Central memory CD8-positive, alpha-beta T cell (primary cell): ENCODE data around the gene GAS6.
"Not testable (repeated sequence)": the region's sequence is repeated elsewhere in the genome, so short reads cannot be mapped to it uniquely, and the experiment has no call there.

ENCODE experiments used
- ATAC-seq: fragments of 150-1000 bp; cut with Tn5 transposase; replicated peaks from 2 replicates; pipeline ENCODE4 v1.10.0; 2022; ENCODE audit warnings: mild to moderate bottlenecking, moderate FRiP score, moderate number of reproducible peaks; ENCODE audit not compliant: poor library complexity, severe bottlenecking; ENCODE audit errors: extremely low read depth
- DNase-seq, 2 donors: peaks; one replicate each; pipeline ENCODE4 v3.0.0; 2021; ENCODE audit warnings: low spot score in 2 of 2
- H3K27ac Mint-ChIP-seq: one replicate; pipeline ENCODE4 v1.8.0; 2022; ENCODE audit warnings: low read depth, mild to moderate bottlenecking, moderate library complexity, mixed read lengths
- H3K27me3 Mint-ChIP-seq: one replicate; pipeline ENCODE4 v1.8.0; 2022; ENCODE audit warnings: mixed read lengths
- H3K36me3 Mint-ChIP-seq: one replicate; pipeline ENCODE4 v1.8.0; 2022; ENCODE audit warnings: mild to moderate bottlenecking, moderate library complexity, mixed read lengths; ENCODE audit not compliant: insufficient read depth
- H3K4me1 Mint-ChIP-seq: one replicate; pipeline ENCODE4 v1.8.0; 2022; ENCODE audit warnings: mixed read lengths
- H3K4me3 Mint-ChIP-seq: one replicate; pipeline ENCODE4 v1.8.0; 2022; ENCODE audit warnings: mild to moderate bottlenecking, moderate library complexity, mixed read lengths
- H3K9me3 Mint-ChIP-seq: one replicate; pipeline ENCODE4 v1.8.0; 2022; ENCODE audit warnings: mixed read lengths

GAS6 gene

GRCh38 chr13:113875837-113876281 lies 12.0 kb upstream of the GAS6 start:
- H3K9me3 Mint-ChIP-seq, result peaks cover 6% of the 10 kb centered on the region
- DNase-seq, result peak; percentile 16 to 60
- H3K36me3 Mint-ChIP-seq, result peaks cover 29% of the 10 kb centered on the region
- peaks cover 19% of the 10 kb centered on the region for H3K4me1 Mint-ChIP-seq
- peaks cover 38% of the 10 kb centered on the region for H3K27me3 Mint-ChIP-seq
- H3K27ac Mint-ChIP-seq, result peak overlapping the region; percentile 100
- peak overlapping the region; percentile 83 for H3K4me3 Mint-ChIP-seq
- peak; percentile 62 for ATAC-seq

GRCh38 chr13:113875429-113875815 lies 11.5 kb upstream of the GAS6 start:
- H3K4me3 Mint-ChIP-seq, result peak overlapping the region; percentile 83
- peaks cover 29% of the 10 kb centered on the region for H3K36me3 Mint-ChIP-seq
- H3K27me3 Mint-ChIP-seq, result peaks cover 38% of the 10 kb centered on the region
- ATAC-seq (no peak), DNase-seq (peak in 1 of 2 donors; percentile 13)
- H3K27ac Mint-ChIP-seq, result peak overlapping the region; percentile 100
- H3K4me1 Mint-ChIP-seq, result peaks cover 19% of the 10 kb centered on the region
- H3K9me3 Mint-ChIP-seq, result peaks cover 6% of the 10 kb centered on the region

- Mint-ChIP-seq H3K36me3 (peaks cover 29% of the 10 kb centered on the region), H3K4me3 (peak overlapping the region; percentile 38), H3K27ac (peak overlapping the region; percentile 100), H3K27me3 (peaks cover 38% of the 10 kb centered on the region), H3K4me1 (peaks cover 19% of the 10 kb centered on the region), H3K9me3 (peaks cover 6% of the 10 kb centered on the region)
- DNase-seq, result no peak
- no peak for ATAC-seq
Observed at GRCh38 chr13:113874579-113875428, 10.9 kb upstream of the GAS6 start.

- H3K27ac Mint-ChIP-seq, result no peak overlapping the region
- peak overlapping the region; percentile 38 for H3K4me3 Mint-ChIP-seq
- peaks cover 6% of the 10 kb centered on the region for H3K9me3 Mint-ChIP-seq
- ATAC-seq (no peak), DNase-seq (no peak)
- peaks cover 19% of the 10 kb centered on the region for H3K4me1 Mint-ChIP-seq
- peaks cover 29% of the 10 kb centered on the region for H3K36me3 Mint-ChIP-seq
- peaks cover 42% of the 10 kb centered on the region for H3K27me3 Mint-ChIP-seq
Observed at GRCh38 chr13:113874177-113874576, 10.3 kb upstream of the GAS6 start.

GRCh38 chr13:113869263-113869662 lies 5.4 kb upstream of the GAS6 start:
- Mint-ChIP-seq H3K36me3 (peaks cover 2% of the 10 kb centered on the region), H3K4me3 (no peak overlapping the region), H3K27ac (no peak overlapping the region), H3K9me3 (no peaks in the 10 kb centered on the region), H3K27me3 (peaks cover 85% of the 10 kb centered on the region), H3K4me1 (peaks cover 6% of the 10 kb centered on the region)
- DNase-seq, result no peak
- ATAC-seq, result no peak

GRCh38 chr13:113867913-113868312 lies 4.0 kb upstream of the GAS6 start:
- DNase-seq, H3K4me3 Mint-ChIP-seq, H3K4me1 Mint-ChIP-seq, H3K27ac Mint-ChIP-seq, H3K9me3 Mint-ChIP-seq, H3K36me3 Mint-ChIP-seq, ATAC-seq: not testable (repeated sequence)
- peaks cover 83% of the 10 kb centered on the region for H3K27me3 Mint-ChIP-seq

GRCh38 chr13:113865427-113865826 lies 1.6 kb upstream of the GAS6 start:
- Mint-ChIP-seq H3K27ac (no peak overlapping the region), H3K9me3 (no peaks in the 10 kb centered on the region), H3K4me1 (peaks cover 10% of the 10 kb centered on the region), H3K4me3 (no peak overlapping the region), H3K36me3 (peaks cover 2% of the 10 kb centered on the region), H3K27me3 (peaks cover 82% of the 10 kb centered on the region)
- no peak for ATAC-seq
- DNase-seq, result no peak

- H3K9me3 Mint-ChIP-seq, result no peaks in the 10 kb centered on the region
- H3K27ac Mint-ChIP-seq, result no peak overlapping the region
- peaks cover 13% of the 10 kb centered on the region for H3K4me1 Mint-ChIP-seq
- H3K4me3 Mint-ChIP-seq, result peak overlapping the region; percentile 67
- DNase-seq, result no peak
- ATAC-seq, result no peak
- peaks cover 2% of the 10 kb centered on the region for H3K36me3 Mint-ChIP-seq
- H3K27me3 Mint-ChIP-seq, result peaks cover 74% of the 10 kb centered on the region
Observed at GRCh38 chr13:113864273-113864890, 506 bp upstream of the GAS6 start.

- no peak overlapping the region for H3K27ac Mint-ChIP-seq
- peaks cover 13% of the 10 kb centered on the region for H3K4me1 Mint-ChIP-seq
- ATAC-seq (no peak), DNase-seq (no peak)
- no peaks in the 10 kb centered on the region for H3K9me3 Mint-ChIP-seq
- H3K27me3 Mint-ChIP-seq, result peaks cover 60% of the 10 kb centered on the region
- H3K36me3 Mint-ChIP-seq, result no peaks in the 10 kb centered on the region
- H3K4me3 Mint-ChIP-seq, result peak overlapping the region; percentile 67
Observed at GRCh38 chr13:113862931-113863523, 849 bp downstream of the GAS6 start.

- Mint-ChIP-seq H3K4me1 (peaks cover 13% of the 10 kb centered on the region), H3K4me3 (peak overlapping the region; percentile 67), H3K9me3 (no peaks in the 10 kb centered on the region), H3K27ac (no peak overlapping the region), H3K27me3 (peaks cover 54% of the 10 kb centered on the region), H3K36me3 (no peaks in the 10 kb centered on the region)
- DNase-seq (no peak), ATAC-seq (no peak)
Observed at GRCh38 chr13:113862191-113862930, 1.5 kb downstream of the GAS6 start.

- H3K9me3 Mint-ChIP-seq, result no peaks in the 10 kb centered on the region
- DNase-seq (no peak), ATAC-seq (no peak)
- H3K4me3 Mint-ChIP-seq, result no peak overlapping the region
- peaks cover 13% of the 10 kb centered on the region for H3K4me1 Mint-ChIP-seq
- no peak overlapping the region for H3K27ac Mint-ChIP-seq
- H3K36me3 Mint-ChIP-seq, result no peaks in the 10 kb centered on the region
- peaks cover 52% of the 10 kb centered on the region for H3K27me3 Mint-ChIP-seq
Observed at GRCh38 chr13:113861433-113862030, 2.3 kb downstream of the GAS6 start.
